Measurements from ENCODE around the gene MSLN. TPM values are rescaled to one million over a fixed set of nuclear protein-coding genes. Genes with fewer than 3 reads are reported as not detected.

Gene MSLN
- total RNA-seq, 1 donor from 2014 or later = 5.0 TPM

DNA sequence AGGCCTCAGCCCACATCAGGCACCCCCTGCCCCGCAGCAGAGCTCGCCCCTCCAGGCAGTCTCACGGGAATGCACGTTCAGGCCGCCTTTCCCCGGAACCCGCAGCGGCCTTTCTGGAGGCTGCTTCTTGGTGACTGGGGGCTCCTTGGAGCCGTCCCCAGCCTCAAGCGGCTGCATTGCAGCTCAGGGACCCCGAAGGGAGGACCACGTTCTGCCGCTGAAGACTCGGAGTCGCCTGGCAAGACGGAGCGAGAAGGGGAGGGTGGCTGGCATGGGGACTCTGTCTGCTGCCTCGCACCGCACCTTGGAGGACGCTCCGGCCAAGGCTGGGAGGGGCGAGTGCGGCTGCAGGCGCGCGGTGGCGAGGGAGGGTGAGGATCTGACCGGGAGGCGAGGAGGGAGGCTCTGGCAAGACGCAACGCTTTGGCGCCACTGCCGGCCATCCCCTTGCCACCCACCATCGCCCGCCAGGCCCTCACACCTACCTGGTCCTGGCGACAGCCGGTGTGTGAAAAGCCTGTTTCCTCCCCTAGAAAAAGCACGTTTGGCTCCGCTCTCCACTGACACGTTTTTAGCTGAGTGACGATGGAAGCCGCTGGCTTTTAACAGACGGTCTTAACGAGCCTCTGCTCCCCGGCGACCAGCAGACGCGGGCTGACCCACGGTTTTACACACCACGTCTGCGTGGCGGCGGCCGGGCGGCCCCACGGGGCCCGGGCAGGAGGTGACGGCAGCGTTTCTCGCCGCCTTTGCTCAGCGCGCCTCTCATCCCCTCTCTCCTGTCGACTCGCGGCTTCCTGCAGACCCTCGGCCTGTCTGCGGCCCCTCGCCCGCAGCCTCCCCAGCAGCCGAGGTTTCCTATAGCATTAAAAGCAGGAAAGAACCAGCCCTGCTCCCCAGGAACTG is 56.7 kb downstream of the MSLN start:
- peaks cover 30% of the 10 kb centered on the region for H3K27me3 Mint-ChIP-seq (ENCODE audit: low read depth)
- H3K4me3 Mint-ChIP-seq = no peak overlapping the region
- H3K9me3 Mint-ChIP-seq = no peaks in the 10 kb centered on the region
- DNase-seq (ENCODE audit: low spot score in 2 of 2, unreplicated experiment in 2 of 2) = no peak
- no peak overlapping the region for H3K27ac Mint-ChIP-seq
- peaks cover 3% of the 10 kb centered on the region for H3K4me1 Mint-ChIP-seq
- TF ChIP-seq, protein P1, sequence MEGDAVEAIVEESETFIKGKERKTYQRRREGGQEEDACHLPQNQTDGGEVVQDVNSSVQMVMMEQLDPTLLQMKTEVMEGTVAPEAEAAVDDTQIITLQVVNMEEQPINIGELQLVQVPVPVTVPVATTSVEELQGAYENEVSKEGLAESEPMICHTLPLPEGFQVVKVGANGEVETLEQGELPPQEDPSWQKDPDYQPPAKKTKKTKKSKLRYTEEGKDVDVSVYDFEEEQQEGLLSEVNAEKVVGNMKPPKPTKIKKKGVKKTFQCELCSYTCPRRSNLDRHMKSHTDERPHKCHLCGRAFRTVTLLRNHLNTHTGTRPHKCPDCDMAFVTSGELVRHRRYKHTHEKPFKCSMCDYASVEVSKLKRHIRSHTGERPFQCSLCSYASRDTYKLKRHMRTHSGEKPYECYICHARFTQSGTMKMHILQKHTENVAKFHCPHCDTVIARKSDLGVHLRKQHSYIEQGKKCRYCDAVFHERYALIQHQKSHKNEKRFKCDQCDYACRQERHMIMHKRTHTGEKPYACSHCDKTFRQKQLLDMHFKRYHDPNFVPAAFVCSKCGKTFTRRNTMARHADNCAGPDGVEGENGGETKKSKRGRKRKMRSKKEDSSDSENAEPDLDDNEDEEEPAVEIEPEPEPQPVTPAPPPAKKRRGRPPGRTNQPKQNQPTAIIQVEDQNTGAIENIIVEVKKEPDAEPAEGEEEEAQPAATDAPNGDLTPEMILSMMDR (IDR thresholded peaks at IDR 0.05; ENCODE audit: unreplicated experiment) = no peak
- peaks cover 3% of the 10 kb centered on the region for H3K36me3 Mint-ChIP-seq

DNA sequence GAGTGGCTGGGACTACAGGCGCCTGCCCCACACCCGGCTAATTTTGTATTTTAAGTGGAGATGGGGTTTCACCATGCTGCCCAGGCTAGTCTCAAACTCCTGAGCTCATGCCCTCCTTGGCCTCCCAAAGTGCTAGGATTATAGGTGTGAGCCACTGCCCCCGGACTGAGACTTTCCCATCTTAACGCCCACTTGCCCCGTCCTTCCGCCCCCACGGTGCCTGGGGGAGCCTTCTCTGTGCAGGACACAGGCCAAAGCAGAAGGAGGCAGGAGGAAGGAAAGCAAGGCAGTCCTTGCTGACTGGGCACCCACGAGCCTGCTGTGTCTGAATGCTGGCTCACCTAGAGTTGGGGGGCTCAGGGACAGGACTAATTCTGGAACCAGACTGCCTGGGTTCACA is 57.6 kb downstream of the MSLN start:
- TF ChIP-seq, protein P1 (IDR thresholded peaks at IDR 0.05; ENCODE audit: unreplicated experiment) = no peak
- H3K4me3 Mint-ChIP-seq = no peak overlapping the region
- no peaks in the 10 kb centered on the region for H3K9me3 Mint-ChIP-seq
- peaks cover 24% of the 10 kb centered on the region for H3K27me3 Mint-ChIP-seq (ENCODE audit: low read depth)
- no peak overlapping the region for H3K27ac Mint-ChIP-seq
- H3K4me1 Mint-ChIP-seq = peaks cover 3% of the 10 kb centered on the region
- no peak for DNase-seq (ENCODE audit: low spot score in 2 of 2, unreplicated experiment in 2 of 2)
- H3K36me3 Mint-ChIP-seq = no peaks in the 10 kb centered on the region

Small RNA genes within 50 kb of the gene (microRNA-seq; reads per million reads assigned to microRNA genes)
- gene MIR662 = not detected

Other genes starting within 250 kb of the MSLN start
- gene CAPN15, start 233.0 kb upstream of the MSLN start, total RNA-seq = 48.2 to 49.1 TPM (median 48.7 TPM) in 3 replicates
- gene PRR35, start 200.3 kb upstream of the MSLN start, total RNA-seq = 0.25 TPM in 1 of 3 replicates, not detected in the others
- gene NHLRC4, start 193.7 kb upstream of the MSLN start, total RNA-seq = 2.3 to 3.0 TPM (median 2.7 TPM) in 3 replicates
- gene PIGQ, start 190.8 kb upstream of the MSLN start, total RNA-seq = 78.5 to 86.7 TPM (median 84.8 TPM) in 3 replicates
- 23.2 to 26.2 TPM (median 25.5 TPM) in 3 replicates for gene RAB40C, start 170.7 kb upstream of the MSLN start, total RNA-seq
- gene WFIKKN1, start 129.7 kb upstream of the MSLN start, total RNA-seq = 0.47 to 0.94 TPM (median 0.84 TPM) in 3 replicates
- 72.1 to 74.0 TPM (median 73.2 TPM) in 3 replicates for gene METTL26, start 124.4 kb upstream of the MSLN start, total RNA-seq
- 20.5 to 24.6 TPM (median 21.7 TPM) in 3 replicates for gene MCRIP2, start 118.9 kb upstream of the MSLN start, total RNA-seq
- gene WDR90, start 111.4 kb upstream of the MSLN start, total RNA-seq = 75.9 to 86.9 TPM (median 77.2 TPM) in 3 replicates
- 190 to 207 TPM (median 194 TPM) in 3 replicates for gene RHOT2, start 92.6 kb upstream of the MSLN start, total RNA-seq
- gene RHBDL1, start 85.1 kb upstream of the MSLN start, total RNA-seq = 5.9 to 6.1 TPM (median 6.0 TPM) in 3 replicates
- 69.4 to 79.9 TPM (median 72.5 TPM) in 3 replicates for gene STUB1, start 80.3 kb upstream of the MSLN start, total RNA-seq
- gene JMJD8, start 76.4 kb upstream of the MSLN start, total RNA-seq = 46.1 to 51.2 TPM (median 46.5 TPM) in 3 replicates
- gene WDR24, start 70.3 kb upstream of the MSLN start, total RNA-seq = 20.6 to 22.8 TPM (median 21.9 TPM) in 3 replicates
- 0.18 to 0.85 TPM (median 0.23 TPM) in 3 replicates for gene FBXL16, start 54.9 kb upstream of the MSLN start, total RNA-seq
- gene METRN, start 45.6 kb upstream of the MSLN start, total RNA-seq = 12.8 to 15.3 TPM (median 15.1 TPM) in 3 replicates
- gene ANTKMT, start 39.6 kb upstream of the MSLN start, total RNA-seq = 26.2 to 33.8 TPM (median 27.5 TPM) in 3 replicates
- 2.5 to 3.2 TPM (median 2.7 TPM) in 3 replicates for gene CCDC78, start 34.3 kb upstream of the MSLN start, total RNA-seq
- gene HAGHL, start 33.6 kb upstream of the MSLN start, total RNA-seq = 6.4 to 8.6 TPM (median 7.4 TPM) in 3 replicates
- gene CIAO3, start 19.7 kb upstream of the MSLN start, total RNA-seq = 39.9 to 46.0 TPM (median 45.1 TPM) in 3 replicates
- gene RPUSD1, start 27.6 kb downstream of the MSLN start, total RNA-seq = 21.5 to 23.0 TPM (median 21.9 TPM) in 3 replicates
- gene CHTF18, start 27.9 kb downstream of the MSLN start, total RNA-seq = 85.6 to 89.2 TPM (median 87.5 TPM) in 3 replicates
- not detected in 3 replicates for gene GNG13, start 40.0 kb downstream of the MSLN start, total RNA-seq
- 33.1 to 38.1 TPM (median 37.4 TPM) in 3 replicates for gene LMF1, start 210.2 kb downstream of the MSLN start, total RNA-seq
- gene SOX8, start 221.0 kb downstream of the MSLN start, total RNA-seq = 4.7 to 6.0 TPM (median 5.1 TPM) in 3 replicates

All from mesothelial cell of epicardium (in vitro differentiated cells).